ENCODE results near the gene PRKAG1.

DNA sequence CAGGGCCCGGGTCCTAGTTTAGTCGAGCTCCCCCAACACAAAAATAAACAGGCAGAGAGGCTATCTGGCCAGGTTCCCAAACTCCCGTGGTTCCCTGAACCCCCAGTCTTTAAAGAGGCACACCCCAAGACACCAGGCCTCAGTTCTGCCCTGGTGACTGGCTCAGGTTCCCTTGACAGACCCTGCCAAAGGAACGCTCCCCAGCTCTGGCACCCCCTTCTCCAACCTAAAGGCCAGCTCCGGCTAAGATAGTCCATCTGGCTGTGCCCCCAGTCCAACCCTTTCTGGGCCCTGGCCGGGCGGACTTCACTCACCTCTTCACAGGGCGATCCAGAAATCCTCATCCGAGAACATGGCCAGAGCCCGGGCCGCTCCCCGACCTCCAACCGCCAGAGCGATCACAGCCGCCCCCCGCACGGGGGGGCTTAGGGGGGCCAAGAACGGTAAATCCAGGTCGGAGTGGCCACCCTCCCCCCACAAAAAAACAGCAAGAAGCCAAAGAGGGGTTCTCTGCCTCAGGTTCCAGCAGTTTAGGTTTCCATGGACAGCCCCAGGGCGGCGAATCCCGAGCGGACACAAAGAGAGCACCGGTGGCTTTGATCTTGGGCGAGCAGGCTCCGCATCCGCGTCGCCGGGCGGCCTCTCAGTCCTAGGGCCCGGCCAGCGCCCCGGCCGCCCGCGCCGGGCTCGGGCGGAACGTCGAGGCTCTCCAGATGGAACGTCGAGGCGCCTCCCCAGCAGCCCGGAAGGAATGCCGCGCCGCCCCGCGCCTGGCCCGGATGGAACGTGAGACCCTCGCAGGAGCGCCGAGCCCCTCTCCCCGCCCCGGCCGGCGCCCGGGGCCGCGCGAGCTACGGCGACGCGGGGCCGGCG is 41.0 kb upstream of the PRKAG1 start:
- TF ChIP-seq CTCF (IDR thresholded peaks at IDR 0.05): no peak
- no peak for TF ChIP-seq JUN (IDR thresholded peaks at IDR 0.05)
- TF ChIP-seq BHLHE40 (IDR thresholded peaks at IDR 0.05; ENCODE audit: low read depth, low read length): no peak
- TF ChIP-seq, protein P1, sequence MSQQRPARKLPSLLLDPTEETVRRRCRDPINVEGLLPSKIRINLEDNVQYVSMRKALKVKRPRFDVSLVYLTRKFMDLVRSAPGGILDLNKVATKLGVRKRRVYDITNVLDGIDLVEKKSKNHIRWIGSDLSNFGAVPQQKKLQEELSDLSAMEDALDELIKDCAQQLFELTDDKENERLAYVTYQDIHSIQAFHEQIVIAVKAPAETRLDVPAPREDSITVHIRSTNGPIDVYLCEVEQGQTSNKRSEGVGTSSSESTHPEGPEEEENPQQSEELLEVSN (IDR thresholded peaks at IDR 0.05; ENCODE audit: borderline replicate concordance, low read depth): no peak
- TF ChIP-seq POLR2A (IDR thresholded peaks at IDR 0.05; ENCODE audit: low read length): no peak
- no peak for TF ChIP-seq RFX5 (IDR thresholded peaks at IDR 0.05)
- TF ChIP-seq MYC (IDR thresholded peaks at IDR 0.05; ENCODE audit: borderline replicate concordance, low read length): no peak
- TF ChIP-seq NR3C1 (IDR thresholded peaks at IDR 0.05): no peak
- no peak for TF ChIP-seq TFCP2L1 (CRISPR knock-in tag; IDR thresholded peaks at IDR 0.05)

All from A549 (cell line).